Smooth muscle cell (in vitro differentiated cells): ENCODE measurements around the gene PKNOX1. TPM values are rescaled to one million over a fixed set of nuclear protein-coding genes. Genes with fewer than 3 reads are reported as not detected.
A peak's percentile ranks its signal among the peaks of the same experiment; 100 is the strongest.
"Not testable (repeated sequence)": the region's sequence is repeated elsewhere in the genome, so short reads cannot be mapped to it uniquely, and the experiment has no call there.

Experiments
- DNase-seq: peaks from one replicate; lab custom pipeline; 2025; ENCODE audit not compliant: unreplicated experiment; lab: John Stamatoyannopoulos, UW
- H2AFZ ChIP-seq: fragments of 200-600 bp; sonication (generic); 2 replicates; pipeline ENCODE4 v1.6.0; 2016; ENCODE audit warnings: antibody characterized with exemption, low read depth, mild to moderate bottlenecking
- H3F3A ChIP-seq: fragments of 200-600 bp; sonication (generic); 2 replicates; pipeline ENCODE4 v1.6.0; 2017; ENCODE audit warnings: antibody characterized with exemption, low read depth
- H3K27ac ChIP-seq: fragments of 200-600 bp; sonication (generic); 2 replicates; pipeline ENCODE4 v1.5.1; 2016; ENCODE audit warnings: low read depth, mild to moderate bottlenecking
- H3K27me3 ChIP-seq: fragments of 200-600 bp; sonication (generic); 2 replicates; pipeline ENCODE4 v1.6.1; 2016; ENCODE audit warnings: low read depth, mild to moderate bottlenecking
- H3K36me3 ChIP-seq: fragments of 200-600 bp; sonication (generic); 2 replicates; pipeline ENCODE4 v1.5.1; 2016; ENCODE audit warnings: low read depth
- H3K4me1 ChIP-seq: fragments of 200-600 bp; sonication (generic); 2 replicates; pipeline ENCODE4 v1.5.1; 2016; ENCODE audit warnings: low read depth
- H3K4me2 ChIP-seq: fragments of 200-600 bp; sonication (generic); 2 replicates; pipeline ENCODE4 v1.6.0; 2016; ENCODE audit warnings: mild to moderate bottlenecking
- H3K4me3 ChIP-seq: fragments of 200-600 bp; sonication (generic); 2 replicates; pipeline ENCODE4 v1.5.1; 2016; ENCODE audit warnings: mild to moderate bottlenecking
- H3K79me2 ChIP-seq: fragments of 200-600 bp; sonication (generic); 2 replicates; pipeline ENCODE4 v1.6.0; 2016; ENCODE audit warnings: low read depth, mild to moderate bottlenecking
- H3K9ac ChIP-seq: fragments of 200-600 bp; sonication (generic); 2 replicates; pipeline ENCODE4 v1.6.0; 2016; ENCODE audit warnings: low read depth
- H3K9me3 ChIP-seq: fragments of 200-600 bp; sonication (generic); replicated peaks from 2 replicates; pipeline ENCODE4 v1.5.1; 2016; ENCODE audit warnings: low read depth
- H4K20me1 ChIP-seq: fragments of 200-600 bp; sonication (generic); 2 replicates; pipeline ENCODE4 v1.6.0; 2016; ENCODE audit warnings: low read depth
- WGBS: methylation state at CpG from one replicate; pipeline ENCODE4 v1.1.7; 2016; ENCODE audit warnings: low lambda C conversion rate; 5-methylcytosine and 5-hydroxymethylcytosine counted together
- polyA plus RNA-seq: library from polyadenylated mRNA; unstranded; fragments of >200 nt; fragmentation: Nextera tagmentation; extraction: Ambion mirVana; gene quantifications from 2 replicates; pipeline ENCODE4 v1.2.1, GENCODE V29; 2016
- total RNA-seq: library from RNA; depleted of rRNA; stranded (reverse); fragments of >200 nt; gene quantifications from 2 replicates; pipeline ENCODE4 v1.2.3, GENCODE V29; 2014
- TF ChIP-seq, protein P1 (sequence below): fragments of 200-600 bp; sonication (generic); IDR thresholded peaks from 2 replicates; pipeline ENCODE4 v1.5.1; 2017; ENCODE audit warnings: borderline replicate concordance, mild to moderate bottlenecking, antibody characterized with exemption; ENCODE audit not compliant: insufficient read depth, poor library complexity, severe bottlenecking

The PKNOX1 gene
- total and polyA plus RNA-seq, 2 experiments from 2014 or later = 20.4 to 28.5 TPM

DNA sequence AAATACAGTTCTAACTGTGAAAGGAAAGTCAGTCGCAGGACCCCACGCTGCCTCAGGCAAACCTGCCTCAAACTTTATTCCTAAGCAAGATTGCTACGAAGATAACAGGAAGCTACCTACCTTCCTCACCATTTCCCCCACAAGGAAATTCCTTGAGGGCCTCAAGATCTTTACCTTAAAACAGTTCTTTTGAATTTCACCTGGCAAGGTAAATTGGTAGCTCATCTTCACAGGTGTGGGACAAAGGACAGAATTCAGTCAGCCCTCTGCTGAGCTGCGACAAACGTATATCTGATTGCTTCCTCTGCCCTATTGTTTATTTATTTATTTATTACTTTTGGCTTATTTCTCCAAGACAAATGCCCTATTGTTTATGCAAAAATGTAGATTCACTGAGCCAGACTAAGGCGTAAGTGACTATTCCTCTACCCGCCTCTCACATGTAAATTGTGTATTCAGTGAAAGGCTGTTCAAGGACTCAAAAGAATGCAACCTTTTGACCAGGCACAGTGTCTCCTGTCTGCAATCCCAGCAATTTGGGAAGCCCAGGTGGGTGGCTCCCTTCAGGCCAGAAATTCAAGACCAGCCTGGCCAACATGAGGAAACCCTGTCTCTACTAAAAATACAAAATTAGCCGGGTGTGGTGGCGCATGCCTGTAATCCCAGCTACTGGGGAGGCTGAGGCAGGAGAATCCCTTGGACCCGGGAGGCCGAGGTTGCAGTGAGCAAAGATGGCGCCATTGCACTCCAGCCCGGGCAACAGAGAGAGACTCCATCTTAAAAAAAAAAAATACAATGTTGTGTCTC lies 17.3 kb upstream of the PKNOX1 start:
- no peak overlapping the region for H2AFZ ChIP-seq
- TF ChIP-seq, protein P1, sequence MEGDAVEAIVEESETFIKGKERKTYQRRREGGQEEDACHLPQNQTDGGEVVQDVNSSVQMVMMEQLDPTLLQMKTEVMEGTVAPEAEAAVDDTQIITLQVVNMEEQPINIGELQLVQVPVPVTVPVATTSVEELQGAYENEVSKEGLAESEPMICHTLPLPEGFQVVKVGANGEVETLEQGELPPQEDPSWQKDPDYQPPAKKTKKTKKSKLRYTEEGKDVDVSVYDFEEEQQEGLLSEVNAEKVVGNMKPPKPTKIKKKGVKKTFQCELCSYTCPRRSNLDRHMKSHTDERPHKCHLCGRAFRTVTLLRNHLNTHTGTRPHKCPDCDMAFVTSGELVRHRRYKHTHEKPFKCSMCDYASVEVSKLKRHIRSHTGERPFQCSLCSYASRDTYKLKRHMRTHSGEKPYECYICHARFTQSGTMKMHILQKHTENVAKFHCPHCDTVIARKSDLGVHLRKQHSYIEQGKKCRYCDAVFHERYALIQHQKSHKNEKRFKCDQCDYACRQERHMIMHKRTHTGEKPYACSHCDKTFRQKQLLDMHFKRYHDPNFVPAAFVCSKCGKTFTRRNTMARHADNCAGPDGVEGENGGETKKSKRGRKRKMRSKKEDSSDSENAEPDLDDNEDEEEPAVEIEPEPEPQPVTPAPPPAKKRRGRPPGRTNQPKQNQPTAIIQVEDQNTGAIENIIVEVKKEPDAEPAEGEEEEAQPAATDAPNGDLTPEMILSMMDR = no peak
- H3K27ac ChIP-seq = peak overlapping the region; percentile 90
- H4K20me1 ChIP-seq = no peaks in the 10 kb centered on the region
- WGBS = 66% methylated on average over 13 of the region's 13 CpGs
- no peak overlapping the region for H3K4me3 ChIP-seq
- H3K4me2 ChIP-seq = no peak overlapping the region
- no peaks in the 10 kb centered on the region for H3K79me2 ChIP-seq
- no peaks in the 10 kb centered on the region for H3K27me3 ChIP-seq
- no peaks in the 10 kb centered on the region for H3K4me1 ChIP-seq
- no peak for DNase-seq
- no peak overlapping the region for H3K9ac ChIP-seq
- H3F3A ChIP-seq = no peaks in the 10 kb centered on the region
- H3K9me3 ChIP-seq = no peaks in the 10 kb centered on the region
- no peaks in the 10 kb centered on the region for H3K36me3 ChIP-seq

DNA sequence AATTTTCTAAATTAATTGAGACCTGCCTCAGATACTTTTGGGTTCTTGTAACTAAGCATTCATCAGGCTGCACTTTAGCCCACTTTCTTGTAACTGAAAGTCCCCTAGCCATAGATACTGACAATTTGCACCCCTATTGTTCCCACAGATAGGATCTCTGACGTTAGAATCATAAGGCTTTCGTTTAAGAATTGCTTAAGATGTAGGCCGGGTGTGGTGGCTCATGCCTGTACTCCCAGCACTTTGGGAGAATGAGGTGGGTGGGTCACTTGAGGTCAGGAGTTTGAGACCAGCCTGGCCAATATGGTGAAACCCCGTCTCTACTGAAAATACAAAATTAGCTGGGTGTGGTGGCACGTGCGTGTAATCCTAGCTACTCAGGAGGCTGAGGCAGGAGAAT lies 16.2 kb upstream of the PKNOX1 start:
- peak overlapping the region; percentile 90 for H3K27ac ChIP-seq
- not testable (repeated sequence) for H3K4me3 ChIP-seq, H3K4me1 ChIP-seq, DNase-seq, H2AFZ ChIP-seq, H3K27me3 ChIP-seq, H3K4me2 ChIP-seq, H3K36me3 ChIP-seq, H3K79me2 ChIP-seq, H3F3A ChIP-seq, H4K20me1 ChIP-seq, H3K9me3 ChIP-seq, H3K9ac ChIP-seq
- WGBS = 82% methylated on average over 6 of the region's 6 CpGs

DNA sequence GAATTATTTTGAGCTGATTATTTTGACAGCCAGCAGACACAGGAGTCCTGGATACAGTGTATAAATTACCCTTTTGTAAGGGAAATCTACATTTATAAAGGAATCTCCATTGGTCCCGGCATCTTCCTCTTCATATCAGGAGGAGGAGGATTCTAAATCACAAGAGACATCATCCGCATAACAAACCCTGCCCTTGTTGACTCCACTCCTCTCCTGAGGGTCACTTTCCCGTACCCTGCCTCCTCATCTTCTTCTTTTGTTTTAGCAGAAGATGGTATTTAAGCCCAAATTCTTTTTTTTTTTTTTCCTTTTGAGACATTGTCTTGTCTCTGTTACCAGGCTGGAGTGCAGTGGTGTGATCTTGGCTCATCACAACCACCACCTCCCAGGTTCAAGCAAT lies 14.6 kb upstream of the PKNOX1 start:
- Histone ChIP-seq H3F3A (no peaks in the 10 kb centered on the region), H3K27ac (no peak overlapping the region), H3K9ac (no peak overlapping the region), H4K20me1 (no peaks in the 10 kb centered on the region), H3K4me2 (no peak overlapping the region), H3K27me3 (no peaks in the 10 kb centered on the region), H2AFZ (no peak overlapping the region), H3K4me1 (no peaks in the 10 kb centered on the region), H3K36me3 (no peaks in the 10 kb centered on the region), H3K4me3 (no peak overlapping the region), H3K9me3 (no peaks in the 10 kb centered on the region), H3K79me2 (no peaks in the 10 kb centered on the region)
- TF ChIP-seq, protein P1 = no peak
- DNase-seq = no peak
- WGBS = 97% methylated on average over 3 of the region's 3 CpGs

DNA sequence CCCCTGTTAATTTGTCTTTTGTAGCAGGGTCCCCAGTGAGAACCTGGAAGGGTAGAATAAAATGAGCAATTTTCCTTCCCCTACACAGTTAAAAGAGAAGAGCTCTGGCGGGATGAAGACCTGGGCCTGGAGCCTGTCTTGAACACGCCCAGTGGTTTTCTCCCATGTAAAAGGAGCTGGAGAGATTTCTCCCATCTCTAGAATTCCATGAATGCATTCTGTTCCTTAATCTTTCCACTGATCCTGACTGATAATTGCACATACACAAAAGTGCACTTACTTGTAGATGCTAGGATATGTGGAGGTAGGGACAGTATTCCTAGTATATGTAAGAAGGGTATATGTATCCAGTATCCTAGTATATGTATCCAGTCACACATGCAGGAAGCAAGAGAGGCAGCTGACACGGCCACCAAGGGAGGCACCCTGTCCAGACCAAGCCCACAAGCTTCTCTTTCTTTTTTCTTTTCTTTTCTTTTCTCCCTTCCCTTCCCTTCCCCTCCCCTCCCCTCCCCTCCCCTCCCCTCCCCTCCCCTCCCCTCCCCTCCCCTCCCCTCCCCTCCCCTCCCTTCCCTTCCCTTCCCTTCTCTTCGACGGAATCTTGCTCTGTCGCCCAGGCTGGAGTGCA lies 11.9 kb upstream of the PKNOX1 start:
- Histone ChIP-seq H3K27ac (no peak overlapping the region), H4K20me1 (no peaks in the 10 kb centered on the region), H3K79me2 (no peaks in the 10 kb centered on the region), H3K4me2 (no peak overlapping the region), H2AFZ (no peak overlapping the region), H3K4me1 (no peaks in the 10 kb centered on the region), H3F3A (no peaks in the 10 kb centered on the region), H3K9me3 (no peaks in the 10 kb centered on the region), H3K36me3 (no peaks in the 10 kb centered on the region), H3K9ac (no peak overlapping the region), H3K27me3 (no peaks in the 10 kb centered on the region), H3K4me3 (no peak overlapping the region)
- 42% methylated on average over 3 of the region's 6 CpGs for WGBS
- TF ChIP-seq, protein P1 = no peak
- no peak for DNase-seq
